Fibroblast of pulmonary artery (primary cell): Measurements from ENCODE around the gene SH3D21.

ENCODE experiments used
- DNase-seq: peaks from one replicate; pipeline ENCODE4 v3.0.0-alpha.2; 2010; ENCODE audit warnings: low read depth
- H3K4me3 ChIP-seq: replicated peaks from 2 replicates; pipeline ENCODE4 v1.5.1; 2011; ENCODE audit warnings: low read depth, mild to moderate bottlenecking, control low read depth, low read length, moderate library complexity
- TF ChIP-seq, protein P1 (sequence below): IDR thresholded peaks from 2 replicates; pipeline ENCODE4 v1.5.1; 2011; ENCODE audit warnings: mild to moderate bottlenecking, control low read depth, low read length, inconsistent platforms; ENCODE audit errors: missing control alignments

Gene SH3D21

GRCh38 chr1:36322041-36322785 lies 16.0 kb downstream of the SH3D21 start:
- DNase-seq = peak; percentile 27
- TF ChIP-seq, protein P1, sequence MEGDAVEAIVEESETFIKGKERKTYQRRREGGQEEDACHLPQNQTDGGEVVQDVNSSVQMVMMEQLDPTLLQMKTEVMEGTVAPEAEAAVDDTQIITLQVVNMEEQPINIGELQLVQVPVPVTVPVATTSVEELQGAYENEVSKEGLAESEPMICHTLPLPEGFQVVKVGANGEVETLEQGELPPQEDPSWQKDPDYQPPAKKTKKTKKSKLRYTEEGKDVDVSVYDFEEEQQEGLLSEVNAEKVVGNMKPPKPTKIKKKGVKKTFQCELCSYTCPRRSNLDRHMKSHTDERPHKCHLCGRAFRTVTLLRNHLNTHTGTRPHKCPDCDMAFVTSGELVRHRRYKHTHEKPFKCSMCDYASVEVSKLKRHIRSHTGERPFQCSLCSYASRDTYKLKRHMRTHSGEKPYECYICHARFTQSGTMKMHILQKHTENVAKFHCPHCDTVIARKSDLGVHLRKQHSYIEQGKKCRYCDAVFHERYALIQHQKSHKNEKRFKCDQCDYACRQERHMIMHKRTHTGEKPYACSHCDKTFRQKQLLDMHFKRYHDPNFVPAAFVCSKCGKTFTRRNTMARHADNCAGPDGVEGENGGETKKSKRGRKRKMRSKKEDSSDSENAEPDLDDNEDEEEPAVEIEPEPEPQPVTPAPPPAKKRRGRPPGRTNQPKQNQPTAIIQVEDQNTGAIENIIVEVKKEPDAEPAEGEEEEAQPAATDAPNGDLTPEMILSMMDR = no peak
- peak overlapping the region; percentile 64 for H3K4me3 ChIP-seq

DNA sequence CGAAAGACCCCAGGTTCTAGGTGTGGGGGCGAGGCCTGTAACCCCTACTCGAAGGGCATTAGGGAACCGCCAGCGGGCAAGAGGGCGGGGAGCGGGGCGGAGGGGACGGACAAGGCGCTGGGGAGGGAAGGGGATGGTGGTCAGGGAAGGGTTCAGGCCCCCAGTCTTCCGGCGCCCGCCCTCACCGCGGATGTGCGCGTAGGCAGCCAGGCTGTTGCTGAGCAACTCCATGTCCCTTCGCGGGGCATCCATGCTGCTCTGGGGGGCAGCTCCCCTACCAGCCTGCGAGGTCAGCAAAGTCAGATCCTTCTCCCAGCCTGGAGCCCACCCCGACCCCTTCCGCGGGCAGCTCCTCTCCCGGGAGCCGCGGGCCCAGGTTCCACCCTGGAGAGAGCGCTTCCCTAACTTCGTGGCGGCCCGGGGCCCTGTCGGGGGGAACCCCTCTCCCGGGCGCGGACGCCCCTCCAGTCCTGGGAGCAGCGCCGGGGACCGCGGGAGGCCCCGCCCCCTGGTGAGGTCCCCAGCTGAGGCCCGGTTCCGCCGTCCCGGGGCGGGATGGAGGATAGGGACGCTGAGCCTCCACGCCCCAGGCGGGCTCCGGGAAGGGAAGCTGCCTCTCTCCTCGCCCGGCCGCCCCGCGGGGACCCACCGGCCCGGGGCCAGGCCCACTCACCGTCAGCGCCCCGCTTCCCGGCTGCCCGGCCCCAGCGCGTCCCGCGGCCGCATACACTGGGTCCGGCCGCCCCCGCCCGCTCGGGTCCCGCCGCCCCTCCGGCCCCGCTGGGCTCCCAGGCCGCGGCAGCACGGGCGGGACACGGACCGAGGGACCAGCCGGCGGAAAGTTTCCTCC lies 16.8 kb downstream of the SH3D21 start:
- peak; percentile 67 for DNase-seq
- H3K4me3 ChIP-seq = peak overlapping the region; percentile 64
- TF ChIP-seq, protein P1 = no peak

GRCh38 chr1:36323636-36324352 lies 17.6 kb downstream of the SH3D21 start, which contains the start of gene EVA1B:
Gene EVA1B, minus strand, starts transcription at chr1:36323645. Its CDS starts 608 bp downstream, at chr1:36323037.
- TF ChIP-seq, protein P1 = no peak
- DNase-seq = peak; percentile 84
- peak within 1 kb of the TSS; percentile 64 for H3K4me3 ChIP-seq

- DNase-seq = peak; percentile 28
- TF ChIP-seq, protein P1 = no peak
- no peak overlapping the region for H3K4me3 ChIP-seq
Observed at GRCh38 chr1:36324353-36324703, 18.2 kb downstream of the SH3D21 start.

GRCh38 chr1:36326499-36326898 lies 20.3 kb downstream of the SH3D21 start:
- DNase-seq = no peak

DNA sequence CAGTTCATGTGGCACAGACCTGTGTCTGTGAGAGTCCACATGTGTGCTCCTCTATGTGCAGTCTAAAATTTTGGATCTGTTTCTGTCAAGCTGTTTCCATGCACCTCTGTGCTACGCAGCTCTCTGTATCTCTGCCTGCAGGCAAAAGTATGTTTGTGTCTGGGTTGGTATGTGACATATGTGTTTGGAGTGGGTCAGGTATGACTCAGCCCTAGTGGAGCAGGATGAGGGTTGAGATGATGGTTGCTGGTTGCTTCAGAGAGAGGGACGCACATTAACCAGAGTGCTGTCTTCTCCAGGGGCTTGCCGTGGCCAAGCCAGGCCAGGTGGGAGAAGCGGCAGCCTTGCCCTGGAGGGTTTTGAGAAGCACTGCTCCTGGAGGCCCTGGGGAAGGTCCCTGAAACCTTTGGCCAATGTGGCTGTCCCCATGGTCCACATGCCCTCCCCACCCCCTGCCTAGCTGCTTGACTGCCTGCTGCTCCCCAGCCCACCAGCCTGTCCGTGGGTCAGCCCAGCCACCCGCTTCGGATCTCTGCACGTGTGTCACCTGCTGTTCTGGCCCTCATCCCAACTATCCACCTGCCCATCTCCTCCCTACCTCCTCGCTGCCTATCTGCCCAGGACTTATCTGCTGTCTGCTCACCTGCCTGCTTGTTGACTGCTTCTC lies 21.4 kb downstream of the SH3D21 start:
- TF ChIP-seq, protein P1 = no peak
- peak; percentile 32 for DNase-seq
- no peak overlapping the region for H3K4me3 ChIP-seq

More at GRCh38 chr1:36326499-36326898, 20.3 kb downstream of the SH3D21 start:
- H3K4me3 ChIP-seq = no peak overlapping the region
- TF ChIP-seq, protein P1 = no peak
